Measurements from ENCODE around the gene PDSS2.

The PDSS2 gene

DNA sequence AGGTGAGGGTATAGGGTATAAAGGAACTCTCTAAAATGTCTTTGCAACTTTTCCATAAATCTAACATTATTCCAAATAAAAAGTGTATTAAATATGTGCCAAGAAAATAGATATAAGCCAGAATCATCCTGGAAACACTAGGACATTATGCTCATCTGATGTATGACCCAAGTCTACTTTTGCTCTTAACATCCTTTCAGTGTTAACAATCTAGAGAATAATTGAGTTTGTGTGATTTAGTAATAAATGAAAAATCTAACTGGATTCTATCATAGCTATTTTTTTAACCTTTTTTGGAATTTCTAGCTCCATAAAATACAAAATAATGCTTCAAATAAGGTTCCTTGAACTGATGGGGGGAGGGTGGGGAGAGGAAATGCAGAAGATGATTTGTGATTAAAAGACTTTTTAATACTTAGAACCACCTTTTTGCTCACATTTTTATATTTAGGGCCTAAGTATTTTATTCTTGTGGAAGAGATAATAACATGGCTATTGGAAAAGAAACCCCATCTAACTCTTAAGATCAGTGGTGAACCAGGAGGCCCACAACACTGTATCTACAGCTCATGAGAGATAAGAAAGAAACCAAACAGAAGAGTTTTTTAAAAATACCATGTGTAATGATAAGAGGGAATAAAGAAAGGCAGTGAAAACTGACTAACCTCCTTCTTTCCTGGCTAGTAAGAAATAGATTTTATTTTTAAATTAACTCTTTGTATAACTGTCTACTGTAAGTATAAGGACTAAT, 68.5 kb downstream of the PDSS2 start:
- no peaks in the 10 kb centered on the region for H3K27me3 ChIP-seq (replicated peaks in 2 of 5; ENCODE audit: control insufficient read depth in 4 of 5, insufficient read depth in 5 of 5, low read length in 4 of 5)
- peaks cover 6 to 24% (median 8%) of the 10 kb centered on the region in 5 experiments for H3K9me3 ChIP-seq (ENCODE audit: control extremely low read depth in 1 of 5, control insufficient read depth in 4 of 5, insufficient read depth in 2 of 5, low read depth in 1 of 5, low read length in 4 of 5)
- H3K4me3 ChIP-seq (ENCODE audit: control insufficient read depth in 1 of 7, extremely low read depth in 1 of 7, insufficient read depth in 4 of 7, low read depth in 2 of 7, low read length in 6 of 7) = no peak overlapping the region
- POLR2A ChIA-PET = interaction anchor here (0.6 kb wide), 1 partner anchor 701 kb away, joined by 3 read pairs; no protein-coding TSS in a partner anchor
- H3K36me3 ChIP-seq (ENCODE audit: control insufficient read depth in 4 of 4, insufficient read depth in 4 of 4, low read length in 3 of 4) = peaks cover 0 to 6% (median 4%) of the 10 kb centered on the region in 4 experiments
- no peak overlapping the region for H3K27ac ChIP-seq (ENCODE audit: insufficient read depth in 1 of 2, low read depth in 1 of 2, low read length in 2 of 2, poor library complexity in 1 of 2, severe bottlenecking in 2 of 2)
- no peak for DNase-seq
- no peaks in the 10 kb centered on the region for H3K4me1 ChIP-seq (ENCODE audit: control extremely low read depth in 1 of 4, control insufficient read depth in 4 of 4, insufficient read depth in 4 of 4, low read length in 3 of 4)
- CTCF ChIA-PET = no interaction called here

- WGBS (ENCODE audit: insufficient coverage) = no CpG with 5 or more reads among the region's 2 CpGs
These were observed 69.3 kb downstream of the PDSS2 start for GRCh38 chr6:107390056-107390455.

DNA sequence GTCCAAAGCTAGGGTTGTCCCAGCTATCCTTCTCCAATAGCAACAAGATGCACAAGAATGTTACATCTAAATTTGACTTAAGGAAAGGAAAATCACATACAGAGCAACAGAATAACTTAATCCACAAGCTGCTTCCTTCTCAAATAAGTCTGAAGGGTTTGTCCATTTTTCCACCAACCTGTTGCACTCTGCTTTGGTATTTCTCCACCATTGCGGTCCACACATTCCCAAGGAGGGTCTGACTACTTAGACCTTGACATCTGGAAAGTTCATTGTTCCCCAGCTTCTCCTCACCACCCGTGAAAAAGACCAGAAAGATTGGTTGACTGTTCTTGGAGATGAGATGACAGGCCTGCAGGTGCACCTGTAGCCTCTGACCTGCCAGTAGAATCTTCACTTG, 72.5 kb downstream of the PDSS2 start:
- CTCF ChIA-PET = no interaction called here
- WGBS (ENCODE audit: insufficient coverage) = no CpG with 5 or more reads among the region's 2 CpGs
- Histone ChIP-seq H3K36me3 (ENCODE audit: control insufficient read depth in 4 of 4, insufficient read depth in 4 of 4, low read length in 3 of 4) (peaks cover 0 to 3% (median 2%) of the 10 kb centered on the region in 4 experiments), H3K4me3 (ENCODE audit: control insufficient read depth in 1 of 7, extremely low read depth in 1 of 7, insufficient read depth in 4 of 7, low read depth in 2 of 7, low read length in 6 of 7) (no peak overlapping the region), H3K27ac (ENCODE audit: insufficient read depth in 1 of 2, low read depth in 1 of 2, low read length in 2 of 2, poor library complexity in 1 of 2, severe bottlenecking in 2 of 2) (no peak overlapping the region), H3K4me1 (ENCODE audit: control extremely low read depth in 1 of 4, control insufficient read depth in 4 of 4, insufficient read depth in 4 of 4, low read length in 3 of 4) (no peaks in the 10 kb centered on the region), H3K9me3 (ENCODE audit: control extremely low read depth in 1 of 5, control insufficient read depth in 4 of 5, insufficient read depth in 2 of 5, low read depth in 1 of 5, low read length in 4 of 5) (peaks cover 0 to 3% (median 0%) of the 10 kb centered on the region in 5 experiments), H3K27me3 (replicated peaks in 2 of 5; ENCODE audit: control insufficient read depth in 4 of 5, insufficient read depth in 5 of 5, low read length in 4 of 5) (no peaks in the 10 kb centered on the region)
- POLR2A ChIA-PET = no interaction called here
- no peak for DNase-seq

More at GRCh38 chr6:107390056-107390455, 69.3 kb downstream of the PDSS2 start:
- CTCF ChIA-PET = interaction anchor here (0.6 kb wide), 1 partner anchor 149 kb away, joined by 3 read pairs; no protein-coding TSS in a partner anchor
- Histone ChIP-seq H3K36me3 (ENCODE audit: control insufficient read depth in 4 of 4, insufficient read depth in 4 of 4, low read length in 3 of 4) (peaks cover 0 to 6% (median 4%) of the 10 kb centered on the region in 4 experiments), H3K9me3 (ENCODE audit: control extremely low read depth in 1 of 5, control insufficient read depth in 4 of 5, insufficient read depth in 2 of 5, low read depth in 1 of 5, low read length in 4 of 5) (peaks cover 4 to 24% (median 8%) of the 10 kb centered on the region in 5 experiments), H3K4me3 (ENCODE audit: control insufficient read depth in 1 of 7, extremely low read depth in 1 of 7, insufficient read depth in 4 of 7, low read depth in 2 of 7, low read length in 6 of 7) (no peak overlapping the region), H3K27me3 (replicated peaks in 2 of 5; ENCODE audit: control insufficient read depth in 4 of 5, insufficient read depth in 5 of 5, low read length in 4 of 5) (no peaks in the 10 kb centered on the region), H3K4me1 (ENCODE audit: control extremely low read depth in 1 of 4, control insufficient read depth in 4 of 4, insufficient read depth in 4 of 4, low read length in 3 of 4) (no peaks in the 10 kb centered on the region), H3K27ac (ENCODE audit: insufficient read depth in 1 of 2, low read depth in 1 of 2, low read length in 2 of 2, poor library complexity in 1 of 2, severe bottlenecking in 2 of 2) (no peak overlapping the region)
- DNase-seq = no peak
- POLR2A ChIA-PET = no interaction called here

- DNase-seq = no peak
- CTCF ChIA-PET = no interaction called here
- no CpG with 5 or more reads among the region's 1 CpG for WGBS (ENCODE audit: insufficient coverage)
These were observed 73.0 kb downstream of the PDSS2 start for GRCh38 chr6:107386340-107386739.

GRCh38 chr6:107383705-107384104, 75.7 kb downstream of the PDSS2 start:
- ChIA-PET POLR2A (no interaction called here), CTCF (no interaction called here)
- Histone ChIP-seq H3K36me3 (ENCODE audit: control insufficient read depth in 4 of 4, insufficient read depth in 4 of 4, low read length in 3 of 4) (peaks cover 0 to 4% (median 1%) of the 10 kb centered on the region in 4 experiments), H3K4me1 (ENCODE audit: control extremely low read depth in 1 of 4, control insufficient read depth in 4 of 4, insufficient read depth in 4 of 4, low read length in 3 of 4) (no peaks in the 10 kb centered on the region), H3K27ac (ENCODE audit: insufficient read depth in 1 of 2, low read depth in 1 of 2, low read length in 2 of 2, poor library complexity in 1 of 2, severe bottlenecking in 2 of 2) (no peak overlapping the region), H3K9me3 (ENCODE audit: control extremely low read depth in 1 of 5, control insufficient read depth in 4 of 5, insufficient read depth in 2 of 5, low read depth in 1 of 5, low read length in 4 of 5) (peaks cover 6 to 10% (median 6%) of the 10 kb centered on the region in 5 experiments), H3K4me3 (ENCODE audit: control insufficient read depth in 1 of 7, extremely low read depth in 1 of 7, insufficient read depth in 4 of 7, low read depth in 2 of 7, low read length in 6 of 7) (no peak overlapping the region), H3K27me3 (replicated peaks in 2 of 5; ENCODE audit: control insufficient read depth in 4 of 5, insufficient read depth in 5 of 5, low read length in 4 of 5) (no peaks in the 10 kb centered on the region)
- DNase-seq = no peak

More at GRCh38 chr6:107386340-107386739, 73.0 kb downstream of the PDSS2 start:
- POLR2A ChIA-PET = interaction anchor here (0.5 kb wide), 1 partner anchor 12 kb away, joined by 3 read pairs; no protein-coding TSS in a partner anchor
- H3K4me1 ChIP-seq (ENCODE audit: control extremely low read depth in 1 of 4, control insufficient read depth in 4 of 4, insufficient read depth in 4 of 4, low read length in 3 of 4) = no peaks in the 10 kb centered on the region
- no peaks in the 10 kb centered on the region for H3K27me3 ChIP-seq (replicated peaks in 2 of 5; ENCODE audit: control insufficient read depth in 4 of 5, insufficient read depth in 5 of 5, low read length in 4 of 5)
- H3K9me3 ChIP-seq (ENCODE audit: control extremely low read depth in 1 of 5, control insufficient read depth in 4 of 5, insufficient read depth in 2 of 5, low read depth in 1 of 5, low read length in 4 of 5) = peaks cover 0 to 3% (median 0%) of the 10 kb centered on the region in 5 experiments
- peaks cover 0 to 3% (median 2%) of the 10 kb centered on the region in 4 experiments for H3K36me3 ChIP-seq (ENCODE audit: control insufficient read depth in 4 of 4, insufficient read depth in 4 of 4, low read length in 3 of 4)
- no peak overlapping the region for H3K4me3 ChIP-seq (ENCODE audit: control insufficient read depth in 1 of 7, extremely low read depth in 1 of 7, insufficient read depth in 4 of 7, low read depth in 2 of 7, low read length in 6 of 7)
- no peak overlapping the region for H3K27ac ChIP-seq (ENCODE audit: insufficient read depth in 1 of 2, low read depth in 1 of 2, low read length in 2 of 2, poor library complexity in 1 of 2, severe bottlenecking in 2 of 2)

DNA sequence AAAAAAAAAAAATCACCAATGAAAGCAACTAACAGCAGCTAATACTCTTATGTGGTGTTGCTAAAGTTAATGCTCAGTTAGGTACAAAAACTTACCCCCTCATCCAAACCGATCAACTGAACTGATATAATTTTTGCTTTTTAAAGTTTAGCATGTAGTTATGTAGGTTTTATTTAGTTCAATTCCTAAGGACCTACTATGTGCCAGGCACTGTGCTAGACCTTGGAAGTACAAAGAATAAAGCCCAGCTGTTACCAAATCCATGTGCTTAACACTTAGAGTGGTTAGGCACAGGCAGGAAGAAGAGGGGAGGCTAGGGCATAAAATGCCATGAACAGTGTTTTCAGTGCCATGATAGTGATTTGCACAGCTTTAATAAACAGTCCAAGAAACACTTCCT, 85.1 kb downstream of the PDSS2 start:
- DNase-seq = no peak
- ChIA-PET POLR2A (interaction anchor here (0.8 kb wide), 1 partner anchor 12 kb away, joined by 3 read pairs; no protein-coding TSS in a partner anchor), CTCF (interaction anchor here (1.3 kb wide), 1 partner anchor 11 kb away, joined by 3 read pairs; no protein-coding TSS in a partner anchor)
- no CpG with 5 or more reads among the region's 1 CpG for WGBS (ENCODE audit: insufficient coverage)
- Histone ChIP-seq H3K4me1 (ENCODE audit: control extremely low read depth in 1 of 4, control insufficient read depth in 4 of 4, insufficient read depth in 4 of 4, low read length in 3 of 4) (no peaks in the 10 kb centered on the region), H3K9me3 (ENCODE audit: control extremely low read depth in 1 of 5, control insufficient read depth in 4 of 5, insufficient read depth in 2 of 5, low read depth in 1 of 5, low read length in 4 of 5) (peaks cover 0 to 11% (median 3%) of the 10 kb centered on the region in 5 experiments), H3K27me3 (replicated peaks in 2 of 5; ENCODE audit: control insufficient read depth in 4 of 5, insufficient read depth in 5 of 5, low read length in 4 of 5) (no peaks in the 10 kb centered on the region), H3K36me3 (ENCODE audit: control insufficient read depth in 4 of 4, insufficient read depth in 4 of 4, low read length in 3 of 4) (peaks cover 0 to 3% (median 0%) of the 10 kb centered on the region in 4 experiments), H3K4me3 (ENCODE audit: control insufficient read depth in 1 of 7, extremely low read depth in 1 of 7, insufficient read depth in 4 of 7, low read depth in 2 of 7, low read length in 6 of 7) (no peak overlapping the region), H3K27ac (ENCODE audit: insufficient read depth in 1 of 2, low read depth in 1 of 2, low read length in 2 of 2, poor library complexity in 1 of 2, severe bottlenecking in 2 of 2) (no peak overlapping the region)

DNA sequence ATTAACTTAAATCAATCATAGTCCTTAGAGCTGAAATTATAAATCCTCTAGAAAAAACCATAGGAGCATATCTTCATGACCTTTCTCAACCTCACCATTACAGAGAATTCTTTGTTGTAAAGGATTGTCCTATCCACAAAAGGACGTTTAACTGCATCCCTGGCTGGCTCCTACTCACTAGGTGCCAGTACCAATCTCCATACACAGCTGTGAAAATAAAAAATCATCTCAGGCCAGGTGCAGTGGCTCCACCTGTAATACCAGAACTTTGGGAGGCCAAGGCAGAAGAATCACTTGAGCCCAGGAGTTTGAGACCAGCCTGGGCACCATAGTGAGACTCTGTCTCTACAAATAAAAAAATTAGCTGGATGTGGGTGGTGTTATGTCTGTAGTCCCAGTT, 89.9 kb downstream of the PDSS2 start:
- H3K36me3 ChIP-seq (ENCODE audit: control insufficient read depth in 4 of 4, insufficient read depth in 4 of 4, low read length in 3 of 4) = no peaks in the 10 kb centered on the region
- DNase-seq = no peak
- no peaks in the 10 kb centered on the region for H3K27me3 ChIP-seq (replicated peaks in 2 of 5; ENCODE audit: control insufficient read depth in 4 of 5, insufficient read depth in 5 of 5, low read length in 4 of 5)
- 88% methylated on average over 1 of the region's 1 CpG for WGBS (ENCODE audit: insufficient coverage)
- ChIA-PET POLR2A (no interaction called here), CTCF (no interaction called here)
- no peaks in the 10 kb centered on the region for H3K9me3 ChIP-seq (ENCODE audit: control extremely low read depth in 1 of 5, control insufficient read depth in 4 of 5, insufficient read depth in 2 of 5, low read depth in 1 of 5, low read length in 4 of 5)
- H3K27ac ChIP-seq (ENCODE audit: insufficient read depth in 1 of 2, low read depth in 1 of 2, low read length in 2 of 2, poor library complexity in 1 of 2, severe bottlenecking in 2 of 2) = no peak overlapping the region
- no peak overlapping the region for H3K4me3 ChIP-seq (ENCODE audit: control insufficient read depth in 1 of 7, extremely low read depth in 1 of 7, insufficient read depth in 4 of 7, low read depth in 2 of 7, low read length in 6 of 7)
- no peaks in the 10 kb centered on the region for H3K4me1 ChIP-seq (ENCODE audit: control extremely low read depth in 1 of 4, control insufficient read depth in 4 of 4, insufficient read depth in 4 of 4, low read length in 3 of 4)

Measured in common myeloid progenitor, CD34-positive (primary cell).